Testis (tissue), 2 donors: ENCODE data around the gene DLK2.

Experiments used
- POLR2A ChIP-seq: fragments of 450-650 bp; IDR thresholded peaks from one replicate; pipeline ENCODE4 v1.6.1; 2017; ENCODE audit warnings: antibody characterized with exemption, mild to moderate bottlenecking, moderate library complexity
- TF ChIP-seq, protein P1 (sequence below), 3 experiments: fragments of 450-650 bp in 2 of 3; fragments of 200-600 bp in 1 of 3; sonication (generic) in 1 of 3; IDR thresholded peaks; one replicate each; pipeline ENCODE4 v1.5.1; 2016 to 2019; ENCODE audit warnings: antibody characterized with exemption in 3 of 3, mild to moderate bottlenecking in 2 of 3, moderate library complexity in 1 of 3

DNA sequence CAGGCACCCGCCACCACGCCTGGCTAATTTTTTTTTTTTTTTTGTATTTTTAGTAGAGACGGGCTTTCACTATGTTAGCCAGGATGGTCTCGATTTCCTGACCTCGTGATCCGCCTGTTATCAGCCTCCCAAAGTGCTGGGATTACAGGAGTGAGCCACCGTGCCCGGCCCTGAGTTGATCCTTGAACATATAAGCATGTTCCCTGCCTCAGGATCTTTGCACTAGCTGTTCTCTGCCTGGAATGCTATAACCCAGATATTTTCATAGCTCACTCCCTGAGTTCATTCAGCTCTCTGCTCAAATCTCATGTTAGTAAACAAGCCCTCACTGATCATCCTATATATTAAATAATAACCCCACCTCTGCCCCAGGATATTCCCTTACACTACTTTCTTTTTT, 9.0 kb upstream of the DLK2 start:
- TF ChIP-seq POLR2A, result no peak
- TF ChIP-seq, protein P1, sequence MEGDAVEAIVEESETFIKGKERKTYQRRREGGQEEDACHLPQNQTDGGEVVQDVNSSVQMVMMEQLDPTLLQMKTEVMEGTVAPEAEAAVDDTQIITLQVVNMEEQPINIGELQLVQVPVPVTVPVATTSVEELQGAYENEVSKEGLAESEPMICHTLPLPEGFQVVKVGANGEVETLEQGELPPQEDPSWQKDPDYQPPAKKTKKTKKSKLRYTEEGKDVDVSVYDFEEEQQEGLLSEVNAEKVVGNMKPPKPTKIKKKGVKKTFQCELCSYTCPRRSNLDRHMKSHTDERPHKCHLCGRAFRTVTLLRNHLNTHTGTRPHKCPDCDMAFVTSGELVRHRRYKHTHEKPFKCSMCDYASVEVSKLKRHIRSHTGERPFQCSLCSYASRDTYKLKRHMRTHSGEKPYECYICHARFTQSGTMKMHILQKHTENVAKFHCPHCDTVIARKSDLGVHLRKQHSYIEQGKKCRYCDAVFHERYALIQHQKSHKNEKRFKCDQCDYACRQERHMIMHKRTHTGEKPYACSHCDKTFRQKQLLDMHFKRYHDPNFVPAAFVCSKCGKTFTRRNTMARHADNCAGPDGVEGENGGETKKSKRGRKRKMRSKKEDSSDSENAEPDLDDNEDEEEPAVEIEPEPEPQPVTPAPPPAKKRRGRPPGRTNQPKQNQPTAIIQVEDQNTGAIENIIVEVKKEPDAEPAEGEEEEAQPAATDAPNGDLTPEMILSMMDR (IDR thresholded peaks at IDR 0.05), result no peak
